GM21381 (cell line): ENCODE results near the gene BIRC5.
A peak's percentile ranks its signal among the peaks of the same experiment; 100 is the strongest.

Experiments
- ATAC-seq: cut with Tn5 transposase; IDR thresholded peaks from one replicate; pipeline ENCODE4 v1.9.1; 2021; ENCODE audit warnings: mild to moderate bottlenecking, moderate library complexity; ENCODE audit not compliant: unreplicated experiment

BIRC5 gene

GRCh38 chr17:78183916-78184315, 30.1 kb upstream of the BIRC5 start:
- no peak for ATAC-seq

DNA sequence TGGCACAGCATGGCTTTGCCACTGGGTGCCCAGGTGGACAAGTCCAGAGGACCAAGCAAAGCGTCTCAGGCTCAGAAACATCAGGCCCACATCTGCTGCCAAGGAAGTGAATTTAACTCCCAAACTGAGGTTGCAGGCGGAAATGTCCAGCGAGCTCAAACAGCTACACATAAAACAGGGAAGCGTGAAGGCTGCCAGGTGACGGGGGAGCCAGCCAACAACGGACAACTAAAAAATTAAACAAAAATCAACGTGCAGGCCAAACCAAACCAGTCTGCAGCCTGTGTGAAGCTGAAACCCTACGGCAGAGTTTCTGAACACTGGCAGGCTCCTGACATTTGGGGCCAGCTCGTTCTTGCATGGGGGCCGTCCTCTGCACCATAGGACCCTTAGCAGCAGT, 29.7 kb upstream of the BIRC5 start:
- ATAC-seq: no peak

- no peak for ATAC-seq
Measured at GRCh38 chr17:78184868-78185267, 29.2 kb upstream of the BIRC5 start.

GRCh38 chr17:78185981-78186691, 27.9 kb upstream of the BIRC5 start:
- no peak for ATAC-seq

- ATAC-seq: peak; percentile 94
Measured at GRCh38 chr17:78186692-78187595, 27.1 kb upstream of the BIRC5 start, which contains the start of the genes AFMID and TK1. AFMID (plus strand) TSS chr17:78187362; CDS start chr17:78187371, 9 bp downstream. TK1 (minus strand) TSS chr17:78187052; CDS start chr17:78186994, 58 bp downstream.

DNA sequence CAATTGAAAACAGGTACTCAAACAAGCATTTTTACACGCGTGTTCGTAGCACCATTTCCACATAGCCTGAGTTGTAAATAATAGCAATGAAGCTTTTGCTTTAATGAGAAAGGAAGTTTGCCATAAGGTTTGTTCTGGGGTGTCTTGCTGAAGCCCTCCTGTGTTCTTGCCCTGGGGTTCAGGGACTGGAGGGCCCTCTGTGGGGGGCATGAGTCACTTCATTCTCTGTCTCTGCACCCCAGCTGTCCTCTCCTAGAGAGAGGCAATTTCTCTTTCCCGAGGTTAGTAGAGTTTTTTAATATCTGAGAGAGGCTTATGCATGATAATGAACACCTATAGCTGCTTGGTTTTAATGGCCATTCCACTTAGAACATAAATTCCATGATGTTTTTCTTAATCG, 17.3 kb upstream of the BIRC5 start:
- ATAC-seq: no peak

- ATAC-seq: no peak
Measured at GRCh38 chr17:78197147-78197832, 16.8 kb upstream of the BIRC5 start.

- no peak for ATAC-seq
Measured at GRCh38 chr17:78200451-78200850, 13.6 kb upstream of the BIRC5 start.

DNA sequence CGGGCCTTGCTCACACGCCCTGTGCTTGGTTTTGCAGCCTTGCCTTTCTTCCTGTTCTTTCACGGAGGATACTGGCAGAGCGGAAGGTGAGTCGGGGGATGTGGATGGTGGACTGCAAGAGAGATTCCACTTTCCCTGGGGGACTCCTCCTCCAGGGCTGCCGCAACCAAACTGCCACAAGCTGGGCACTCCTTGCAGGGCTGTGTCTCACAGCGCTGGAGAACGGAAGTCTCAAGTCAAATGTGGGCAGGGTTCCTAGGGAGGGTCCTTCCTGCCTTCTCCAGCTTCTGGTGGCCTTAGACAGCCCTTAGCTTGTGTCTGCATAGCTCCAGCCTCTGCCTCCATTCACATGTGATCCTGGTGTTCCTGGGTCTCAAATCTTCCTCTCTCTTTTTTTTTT, 11.4 kb upstream of the BIRC5 start:
- ATAC-seq: no peak

DNA sequence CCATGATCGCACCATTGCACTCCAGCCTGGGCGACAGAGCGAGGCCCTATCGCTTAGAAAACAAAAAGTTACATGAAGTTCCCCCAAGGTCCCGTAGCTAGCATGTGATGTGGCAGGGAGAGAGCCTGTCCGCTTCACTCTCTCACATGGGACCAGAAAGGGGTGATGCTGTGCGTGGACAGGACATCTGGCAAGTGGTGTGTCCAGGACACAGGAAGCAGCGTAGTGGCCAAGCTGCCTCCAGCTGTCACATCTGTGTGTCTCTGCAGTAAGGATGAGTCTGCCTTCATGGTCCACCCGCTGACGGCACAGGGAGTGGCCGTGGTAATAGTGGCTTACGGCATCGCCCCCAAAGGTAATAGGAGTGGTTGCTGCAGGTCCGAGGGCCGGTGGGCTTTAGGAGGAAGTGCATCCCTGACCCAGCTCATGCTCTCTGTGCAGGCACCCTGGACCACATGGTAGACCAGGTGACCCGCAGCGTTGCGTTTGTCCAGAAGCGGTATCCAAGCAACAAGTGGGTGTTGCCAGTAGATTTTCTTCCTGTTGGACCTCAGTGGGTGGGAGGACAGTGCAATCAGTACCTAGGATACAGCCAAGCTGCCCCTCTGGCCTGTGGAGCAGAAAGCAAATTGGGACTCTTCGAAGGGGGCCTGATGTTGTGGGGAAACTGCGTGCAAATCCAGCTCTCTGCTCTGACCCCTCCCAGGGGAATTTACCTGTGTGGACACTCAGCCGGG, 9.5 kb upstream of the BIRC5 start:
- no peak for ATAC-seq

DNA sequence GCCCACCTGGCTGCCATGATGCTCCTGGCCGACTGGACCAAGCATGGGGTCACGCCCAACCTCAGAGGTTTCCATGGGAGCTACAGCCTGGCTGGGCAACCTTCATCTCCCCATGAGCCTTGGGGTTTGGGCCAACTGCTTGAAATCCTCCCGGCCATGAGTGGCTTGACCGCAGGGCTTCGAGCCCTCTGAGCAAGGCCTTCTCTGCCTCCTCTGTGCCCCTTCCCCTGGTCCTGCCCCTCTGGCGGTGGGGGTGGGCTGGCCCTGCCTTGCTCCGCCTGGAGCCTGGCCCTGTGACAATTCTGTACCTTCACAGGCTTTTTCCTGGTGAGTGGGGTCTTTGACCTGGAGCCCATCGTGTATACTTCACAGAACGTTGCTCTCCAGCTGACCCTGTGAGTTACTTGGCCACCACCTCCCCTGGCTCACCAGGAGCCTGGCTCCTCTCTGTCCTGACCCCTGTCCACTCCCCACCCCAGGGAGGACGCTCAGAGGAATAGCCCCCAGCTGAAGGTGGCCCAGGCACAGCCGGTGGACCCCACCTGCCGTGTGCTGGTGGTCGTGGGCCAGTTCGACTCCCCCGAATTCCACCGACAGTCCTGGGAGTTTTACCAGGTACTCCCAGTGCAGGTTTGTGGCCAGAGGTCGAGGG, 8.8 kb upstream of the BIRC5 start:
- ATAC-seq: no peak

GRCh38 chr17:78206298-78206697, 7.8 kb upstream of the BIRC5 start:
- ATAC-seq: no peak

DNA sequence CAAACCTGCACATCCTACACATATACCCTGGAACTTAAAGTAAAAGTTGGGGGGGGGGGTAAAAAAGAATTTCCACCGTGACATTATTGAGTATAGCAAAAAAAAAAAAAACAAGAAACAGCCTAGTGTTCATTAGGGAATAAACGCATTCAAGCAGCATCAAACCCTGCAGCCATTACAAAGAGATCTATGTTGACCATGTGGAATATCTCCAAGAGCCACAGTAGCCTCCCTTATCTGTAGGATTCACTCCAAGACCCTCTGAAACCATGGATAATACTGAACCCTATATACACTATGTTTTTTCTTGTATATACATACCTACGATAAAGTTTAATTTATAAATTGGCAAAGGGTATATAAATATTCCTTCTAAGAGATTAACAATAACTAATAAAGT, 5.6 kb upstream of the BIRC5 start:
- no peak for ATAC-seq

DNA sequence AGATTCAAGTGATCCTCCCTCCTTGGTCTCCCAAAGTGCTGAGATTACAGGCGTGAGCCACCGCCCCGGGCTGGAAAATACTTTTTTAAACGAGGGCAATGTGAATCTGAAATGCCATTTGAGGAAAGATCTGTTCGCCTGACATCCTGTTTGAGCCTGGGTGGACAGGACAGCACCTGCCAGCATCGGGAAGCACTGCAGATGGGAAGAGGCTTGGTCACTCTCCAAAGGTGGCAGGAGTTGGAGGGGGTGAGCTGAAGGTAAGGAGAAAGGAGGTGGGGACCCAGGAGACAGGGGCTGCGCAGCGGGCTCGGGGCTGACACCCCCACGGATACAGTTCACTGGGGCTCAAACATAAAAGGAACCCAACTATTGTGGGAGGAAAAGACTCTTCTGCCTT, 3.9 kb upstream of the BIRC5 start:
- no peak for ATAC-seq

DNA sequence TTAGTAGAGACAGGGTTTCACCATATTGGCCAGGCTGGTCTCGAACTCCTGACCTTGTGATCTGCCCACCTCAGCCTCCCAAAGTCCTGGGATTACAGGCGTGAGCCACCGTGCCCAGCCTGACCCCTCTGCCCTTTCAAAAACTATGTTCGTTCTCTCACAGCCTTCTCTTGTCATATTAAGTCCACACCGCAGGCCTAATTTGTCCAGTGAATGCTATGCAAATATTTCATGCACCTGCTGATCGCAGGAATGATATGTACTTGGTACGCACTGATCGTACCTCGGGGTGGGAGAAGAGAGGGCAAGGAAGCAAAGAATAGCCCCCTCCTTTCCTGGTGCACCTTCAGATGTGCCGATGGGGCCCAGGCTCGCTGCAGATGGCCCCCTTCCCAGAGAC, 3.0 kb upstream of the BIRC5 start:
- no peak for ATAC-seq

DNA sequence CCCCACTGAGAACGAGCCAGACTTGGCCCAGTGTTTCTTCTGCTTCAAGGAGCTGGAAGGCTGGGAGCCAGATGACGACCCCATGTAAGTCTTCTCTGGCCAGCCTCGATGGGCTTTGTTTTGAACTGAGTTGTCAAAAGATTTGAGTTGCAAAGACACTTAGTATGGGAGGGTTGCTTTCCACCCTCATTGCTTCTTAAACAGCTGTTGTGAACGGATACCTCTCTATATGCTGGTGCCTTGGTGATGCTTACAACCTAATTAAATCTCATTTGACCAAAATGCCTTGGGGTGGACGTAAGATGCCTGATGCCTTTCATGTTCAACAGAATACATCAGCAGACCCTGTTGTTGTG, 631 bp downstream of the BIRC5 start:
- ATAC-seq: no peak

DNA sequence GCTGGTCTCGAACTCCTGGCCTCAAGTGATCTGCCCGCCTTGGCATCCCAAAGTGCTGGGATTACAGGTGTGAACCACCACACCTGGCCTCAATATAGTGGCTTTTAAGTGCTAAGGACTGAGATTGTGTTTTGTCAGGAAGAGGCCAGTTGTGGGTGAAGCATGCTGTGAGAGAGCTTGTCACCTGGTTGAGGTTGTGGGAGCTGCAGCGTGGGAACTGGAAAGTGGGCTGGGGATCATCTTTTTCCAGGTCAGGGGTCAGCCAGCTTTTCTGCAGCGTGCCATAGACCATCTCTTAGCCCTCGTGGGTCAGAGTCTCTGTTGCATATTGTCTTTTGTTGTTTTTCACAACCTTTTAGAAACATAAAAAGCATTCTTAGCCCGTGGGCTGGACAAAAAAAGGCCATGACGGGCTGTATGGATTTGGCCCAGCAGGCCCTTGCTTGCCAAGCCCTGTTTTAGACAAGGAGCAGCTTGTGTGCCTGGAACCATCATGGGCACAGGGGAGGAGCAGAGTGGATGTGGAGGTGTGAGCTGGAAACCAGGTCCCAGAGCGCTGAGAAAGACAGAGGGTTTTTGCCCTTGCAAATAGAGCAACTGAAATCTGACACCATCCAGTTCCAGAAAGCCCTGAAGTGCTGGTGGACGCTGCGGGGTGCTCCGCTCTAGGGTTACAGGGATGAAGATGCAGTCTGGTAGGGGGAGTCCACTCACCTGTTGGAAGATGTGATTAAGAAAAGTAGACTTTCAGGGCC, 5.5 kb downstream of the BIRC5 start:
- ATAC-seq: no peak

DNA sequence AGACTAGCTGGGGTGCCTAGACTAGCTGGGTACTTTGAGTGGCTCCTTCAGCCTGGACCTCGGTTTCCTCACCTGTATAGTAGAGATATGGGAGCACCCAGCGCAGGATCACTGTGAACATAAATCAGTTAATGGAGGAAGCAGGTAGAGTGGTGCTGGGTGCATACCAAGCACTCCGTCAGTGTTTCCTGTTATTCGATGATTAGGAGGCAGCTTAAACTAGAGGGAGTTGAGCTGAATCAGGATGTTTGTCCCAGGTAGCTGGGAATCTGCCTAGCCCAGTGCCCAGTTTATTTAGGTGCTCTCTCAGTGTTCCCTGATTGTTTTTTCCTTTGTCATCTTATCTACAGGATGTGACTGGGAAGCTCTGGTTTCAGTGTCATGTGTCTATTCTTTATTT, 9.0 kb downstream of the BIRC5 start:
- ATAC-seq: no peak

- no peak for ATAC-seq
Measured at GRCh38 chr17:78223765-78224164, 9.7 kb downstream of the BIRC5 start.
